Esophagus muscularis mucosa (tissue), 4 donors: ENCODE data around the gene TLR2. TPM values are rescaled to one million over a fixed set of nuclear protein-coding genes. Genes with fewer than 3 reads are reported as not detected.

Experiments used
- DNase-seq: peaks from one replicate; pipeline ENCODE4 v3.0.0-alpha.2; 2017; ENCODE audit errors: extremely low spot score
- H3K27ac ChIP-seq, 4 donors: fragments of 200-600 bp; sonication (generic); replicated peaks in 1 of 4; 1 replicate in 3 of 4; 2 replicates in 1 of 4; pipeline ENCODE4 v1.5.1; 2016 to 2019; ENCODE audit warnings: mild to moderate bottlenecking in 1 of 4
- H3K27me3 ChIP-seq, 4 donors: fragments of 200-600 bp; sonication (generic); one replicate each; pipeline versions ENCODE4 v1.5.1 to v1.6.0; 2016 to 2019
- H3K36me3 ChIP-seq, 4 donors: fragments of 200-600 bp; sonication (generic); one replicate each; pipeline ENCODE4 v1.5.1; 2016 to 2019
- H3K4me1 ChIP-seq, 4 donors: fragments of 200-600 bp; sonication (generic); one replicate each; pipeline ENCODE4 v1.5.1; 2016 to 2019
- H3K4me3 ChIP-seq, 4 donors: fragments of 200-600 bp; sonication (generic); 1 replicate in 2 of 4; 2 replicates in 2 of 4; pipeline ENCODE4 v1.5.1; 2016 to 2019; ENCODE audit warnings: mild to moderate bottlenecking in 4 of 4, moderate library complexity in 1 of 4
- H3K9me3 ChIP-seq, 4 donors: fragments of 200-600 bp; sonication (generic); 1 replicate in 3 of 4; 2 replicates in 1 of 4; pipeline ENCODE4 v1.5.1; 2016 to 2019
- EP300 ChIP-seq: sonication (generic); formaldehyde crosslinking; IDR thresholded peaks from one replicate; pipeline ENCODE4 v1.6.1; 2017; ENCODE audit warnings: antibody characterized with exemption
- POLR2A ChIP-seq: fragments of 450-650 bp; IDR thresholded peaks from one replicate; pipeline ENCODE4 v1.6.1; 2017; ENCODE audit warnings: antibody characterized with exemption, moderate library complexity, mild to moderate bottlenecking, low read depth
- POLR2AphosphoS5 ChIP-seq, 2 donors: sonication (generic); formaldehyde crosslinking; IDR thresholded peaks; one replicate each; pipeline ENCODE4 v1.6.1; 2017; ENCODE audit warnings: antibody characterized with exemption in 2 of 2
- WGBS: methylation state at CpG from one replicate; pipeline ENCODE4 v1.1.5; 2018; 5-methylcytosine and 5-hydroxymethylcytosine counted together
- intact Hi-C: fragments of 100-400 bp; cut with DNase I; formaldehyde crosslinking; loops from one replicate; pipeline ENCODE4 v1.15.1; 2023
- total RNA-seq, 4 donors: library from RNA; depleted of rRNA; stranded (reverse); fragments of >200 nt; gene quantifications; one replicate each; pipeline versions ENCODE4 v1.1.0 to v1.2.1, GENCODE V29; 2016
- TF ChIP-seq, protein P1 (sequence below), 3 experiments: fragments of 200-600 bp in 2 of 3; fragments of 450-650 bp in 1 of 3; sonication (generic) in 2 of 3; IDR thresholded peaks; one replicate each; pipeline ENCODE4 v1.5.1; 2017 to 2019; ENCODE audit warnings: antibody characterized with exemption in 3 of 3, mild to moderate bottlenecking in 2 of 3, moderate library complexity in 1 of 3

The TLR2 gene
- total RNA-seq, 4 donors from 2014 or later: 5.6 to 39.8 (median 8.8) TPM

DNA sequence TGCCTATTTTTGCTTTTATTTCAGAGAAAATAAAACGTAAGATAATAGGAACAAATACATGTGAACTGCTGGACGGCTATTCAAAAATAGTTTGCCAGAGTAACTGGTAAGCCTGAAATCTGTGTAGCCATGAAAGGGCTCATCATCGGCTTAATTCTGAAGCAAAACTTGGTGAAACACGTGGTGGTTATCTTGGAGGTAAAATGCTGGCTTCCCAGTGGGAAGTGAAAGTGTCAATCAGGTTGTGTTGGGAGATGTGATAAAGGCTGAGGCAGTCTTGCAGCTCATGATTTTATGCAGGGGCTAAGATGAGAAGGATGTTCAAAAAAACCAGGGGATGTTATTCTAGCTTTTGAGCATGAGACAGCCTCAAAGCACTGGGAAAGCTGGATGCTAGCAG is 36.1 kb upstream of the TLR2 start:
- Histone ChIP-seq H3K27me3 (no peaks in the 10 kb centered on the region), H3K36me3 (no peaks in the 10 kb centered on the region), H3K27ac (no peak overlapping the region), H3K9me3 (peaks cover 0 to 6% (median 2%) of the 10 kb centered on the region in 4 donors), H3K4me1 (no peaks in the 10 kb centered on the region), H3K4me3 (no peak overlapping the region)
- 72% methylated on average over 4 of the region's 4 CpGs for WGBS
- DNase-seq: no peak
- TF ChIP-seq, protein P1, sequence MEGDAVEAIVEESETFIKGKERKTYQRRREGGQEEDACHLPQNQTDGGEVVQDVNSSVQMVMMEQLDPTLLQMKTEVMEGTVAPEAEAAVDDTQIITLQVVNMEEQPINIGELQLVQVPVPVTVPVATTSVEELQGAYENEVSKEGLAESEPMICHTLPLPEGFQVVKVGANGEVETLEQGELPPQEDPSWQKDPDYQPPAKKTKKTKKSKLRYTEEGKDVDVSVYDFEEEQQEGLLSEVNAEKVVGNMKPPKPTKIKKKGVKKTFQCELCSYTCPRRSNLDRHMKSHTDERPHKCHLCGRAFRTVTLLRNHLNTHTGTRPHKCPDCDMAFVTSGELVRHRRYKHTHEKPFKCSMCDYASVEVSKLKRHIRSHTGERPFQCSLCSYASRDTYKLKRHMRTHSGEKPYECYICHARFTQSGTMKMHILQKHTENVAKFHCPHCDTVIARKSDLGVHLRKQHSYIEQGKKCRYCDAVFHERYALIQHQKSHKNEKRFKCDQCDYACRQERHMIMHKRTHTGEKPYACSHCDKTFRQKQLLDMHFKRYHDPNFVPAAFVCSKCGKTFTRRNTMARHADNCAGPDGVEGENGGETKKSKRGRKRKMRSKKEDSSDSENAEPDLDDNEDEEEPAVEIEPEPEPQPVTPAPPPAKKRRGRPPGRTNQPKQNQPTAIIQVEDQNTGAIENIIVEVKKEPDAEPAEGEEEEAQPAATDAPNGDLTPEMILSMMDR (IDR thresholded peaks at IDR 0.05): no peak
- TF ChIP-seq POLR2A: no peak
- TF ChIP-seq POLR2AphosphoS5 (IDR thresholded peaks at IDR 0.05): no peak
- no peak for TF ChIP-seq EP300
- intact Hi-C loops: no loop called here

DNA sequence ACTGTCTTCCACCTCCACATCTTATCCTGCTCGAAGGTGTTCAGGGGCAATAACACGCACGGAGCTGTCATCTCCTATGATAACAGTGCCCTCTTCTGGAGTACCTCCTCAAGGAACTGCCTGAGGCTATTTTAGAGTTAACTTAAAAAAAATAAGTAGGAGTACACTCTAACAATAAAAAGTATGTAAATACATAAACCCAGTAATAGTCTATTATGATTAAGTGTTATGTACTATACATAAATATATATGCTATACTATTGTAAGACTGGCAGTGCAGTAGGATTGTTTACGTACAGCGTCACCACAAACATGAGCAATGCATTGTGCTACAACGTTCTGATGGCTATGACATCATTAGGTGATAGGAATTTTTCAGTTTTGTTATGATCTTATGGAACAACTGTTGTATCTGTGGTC is 34.5 kb upstream of the TLR2 start:
- TF ChIP-seq POLR2A (no peak), POLR2AphosphoS5 (IDR thresholded peaks at IDR 0.05) (no peak), EP300 (no peak)
- TF ChIP-seq, protein P1 (IDR thresholded peaks at IDR 0.05): peak in 2 of 3 experiments; percentile 11 to 14
- Histone ChIP-seq H3K4me3 (no peak overlapping the region), H3K27me3 (no peaks in the 10 kb centered on the region), H3K27ac (no peak overlapping the region), H3K4me1 (no peaks in the 10 kb centered on the region), H3K36me3 (no peaks in the 10 kb centered on the region), H3K9me3 (peaks cover 0 to 6% (median 2%) of the 10 kb centered on the region in 4 donors)
- 55% methylated on average over 6 of the region's 6 CpGs for WGBS
- intact Hi-C loops: no loop called here
- no peak for DNase-seq

DNA sequence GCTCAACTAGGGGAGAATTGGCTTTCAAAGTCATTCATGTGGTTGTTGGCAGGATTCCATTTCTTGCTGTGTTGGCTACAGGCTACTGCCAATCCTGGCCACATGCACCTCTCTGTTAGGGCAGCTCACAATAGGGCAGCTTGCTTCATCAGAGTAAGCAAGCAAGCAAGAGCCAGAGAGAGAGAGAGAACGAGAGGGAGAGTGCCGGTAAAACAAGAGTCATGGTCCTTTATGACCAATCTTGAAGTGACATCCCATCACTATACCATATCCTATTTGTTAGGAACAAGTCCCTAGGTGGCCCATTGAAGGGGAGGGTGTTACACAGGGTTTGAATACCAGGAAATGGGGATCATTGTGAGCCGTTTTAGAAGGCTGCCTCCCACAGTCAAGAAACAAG is 33.0 kb upstream of the TLR2 start:
- TF ChIP-seq POLR2A (no peak), POLR2AphosphoS5 (IDR thresholded peaks at IDR 0.05) (no peak), EP300 (no peak)
- TF ChIP-seq, protein P1 (IDR thresholded peaks at IDR 0.05): no peak
- Histone ChIP-seq H3K36me3 (no peaks in the 10 kb centered on the region), H3K27me3 (no peaks in the 10 kb centered on the region), H3K9me3 (no peaks in the 10 kb centered on the region), H3K27ac (peak overlapping the region; percentile 19 to 57 (median 47)), H3K4me1 (no peaks in the 10 kb centered on the region), H3K4me3 (no peak overlapping the region)
- no peak for DNase-seq
- intact Hi-C loops: no loop called here
- 74% methylated on average over 3 of the region's 3 CpGs for WGBS

GRCh38 chr4:153651587-153651986 is 32.5 kb upstream of the TLR2 start:
- Histone ChIP-seq H3K9me3 (no peaks in the 10 kb centered on the region), H3K4me3 (no peak overlapping the region), H3K4me1 (no peaks in the 10 kb centered on the region), H3K27me3 (no peaks in the 10 kb centered on the region), H3K36me3 (no peaks in the 10 kb centered on the region), H3K27ac (peak overlapping the region; percentile 10 to 57 (median 38))
- intact Hi-C loops: no loop called here
- no peak for TF ChIP-seq EP300
- TF ChIP-seq POLR2AphosphoS5 (IDR thresholded peaks at IDR 0.05): peak in 1 of 2 donors; percentile 30
- DNase-seq: no peak
- 67% methylated on average over 5 of the region's 5 CpGs for WGBS

GRCh38 chr4:153652051-153652784 is 31.9 kb upstream of the TLR2 start:
- Histone ChIP-seq H3K36me3 (no peaks in the 10 kb centered on the region), H3K27me3 (no peaks in the 10 kb centered on the region), H3K4me3 (no peak overlapping the region), H3K9me3 (no peaks in the 10 kb centered on the region), H3K4me1 (no peaks in the 10 kb centered on the region), H3K27ac (peak overlapping the region; percentile 10 to 57 (median 38))
- intact Hi-C loops: no loop called here
- 84% methylated on average over 11 of the region's 11 CpGs for WGBS
- no peak for DNase-seq
- no peak for TF ChIP-seq POLR2A
- no peak for TF ChIP-seq EP300
- peak in 1 of 2 donors; percentile 15 for TF ChIP-seq POLR2AphosphoS5 (IDR thresholded peaks at IDR 0.05)
- TF ChIP-seq, protein P1 (IDR thresholded peaks at IDR 0.05): no peak
